ENCODE data around the gene ZBTB18.

DNA sequence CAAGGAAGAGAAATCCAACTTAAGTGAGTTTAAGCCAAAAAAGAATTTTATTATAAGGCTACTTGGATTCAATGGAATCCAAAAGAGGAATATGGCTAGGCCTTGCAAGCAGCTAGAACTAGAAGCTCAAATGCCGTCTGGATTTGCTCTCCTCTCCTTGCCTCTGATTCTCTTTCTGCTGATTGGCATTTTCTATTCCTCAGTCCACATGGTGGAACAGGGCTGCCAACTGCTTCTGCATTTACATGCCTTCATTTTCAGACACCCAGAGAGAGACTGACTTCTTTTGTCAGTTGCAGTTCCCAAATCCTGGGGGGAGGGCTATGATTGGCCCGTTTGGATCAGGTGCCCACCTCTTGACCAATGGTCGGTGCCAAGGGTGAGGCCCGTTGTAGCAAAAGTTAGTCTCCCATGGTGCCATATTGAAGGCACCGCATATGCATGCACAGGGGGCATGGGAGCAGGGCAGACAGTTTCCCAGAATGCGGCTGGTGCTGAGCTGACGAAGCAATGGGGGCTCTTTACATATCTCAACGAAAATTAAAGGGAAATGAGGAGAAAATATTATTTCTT is 18.3 kb downstream of the ZBTB18 start:
- no peak for TF ChIP-seq CTCF (IDR thresholded peaks at IDR 0.05)
- TF ChIP-seq POLR2A (IDR thresholded peaks at IDR 0.05) = no peak
- TF ChIP-seq POLR2AphosphoS5 (IDR thresholded peaks at IDR 0.05) = no peak

All from breast epithelium (tissue), 3 donors.